ENCODE results near the gene TLR5.

Gene TLR5

GRCh38 chr1:223102797-223103533, 40.1 kb downstream of the TLR5 start:
- Histone ChIP-seq H3K36me3 (ENCODE audit: insufficient read depth, low read depth, low read length) (no peaks in the 10 kb centered on the region), H3K27ac (ENCODE audit: low read length) (no peak overlapping the region), H3K27me3 (ENCODE audit: insufficient read depth, low read length) (no peaks in the 10 kb centered on the region), H3K9ac (ENCODE audit: low read depth, low read length) (no peak overlapping the region), H3K4me3 (ENCODE audit: low read length) (no peak overlapping the region), H3K4me1 (ENCODE audit: insufficient read depth, low read length) (no peaks in the 10 kb centered on the region), H3K9me3 (ENCODE audit: insufficient read depth, low read depth, low read length) (peaks cover 6% of the 10 kb centered on the region)

GRCh38 chr1:223097713-223098112, 45.3 kb downstream of the TLR5 start:
- H3K9me3 ChIP-seq (ENCODE audit: insufficient read depth, low read depth, low read length) = peaks cover 6% of the 10 kb centered on the region
- no peak overlapping the region for H3K9ac ChIP-seq (ENCODE audit: low read depth, low read length)
- no peaks in the 10 kb centered on the region for H3K27me3 ChIP-seq (ENCODE audit: insufficient read depth, low read length)
- no peaks in the 10 kb centered on the region for H3K4me1 ChIP-seq (ENCODE audit: insufficient read depth, low read length)
- no peak overlapping the region for H3K27ac ChIP-seq (ENCODE audit: low read length)
- H3K4me3 ChIP-seq (ENCODE audit: low read length) = no peak overlapping the region
- no peaks in the 10 kb centered on the region for H3K36me3 ChIP-seq (ENCODE audit: insufficient read depth, low read depth, low read length)

- Histone ChIP-seq H3K27ac (ENCODE audit: low read length) (no peak overlapping the region), H3K36me3 (ENCODE audit: insufficient read depth, low read depth, low read length) (no peaks in the 10 kb centered on the region), H3K4me1 (ENCODE audit: insufficient read depth, low read length) (no peaks in the 10 kb centered on the region), H3K4me3 (ENCODE audit: low read length) (no peak overlapping the region), H3K9ac (ENCODE audit: low read depth, low read length) (no peak overlapping the region), H3K9me3 (ENCODE audit: insufficient read depth, low read depth, low read length) (peaks cover 6% of the 10 kb centered on the region; the same call in 1 of the 2 replicates), H3K27me3 (ENCODE audit: insufficient read depth, low read length) (no peaks in the 10 kb centered on the region)
These were observed 47.2 kb downstream of the TLR5 start for GRCh38 chr1:223095870-223096269.

GRCh38 chr1:223091896-223092295, 51.2 kb downstream of the TLR5 start:
- Histone ChIP-seq H3K27ac (ENCODE audit: low read length) (no peak overlapping the region), H3K27me3 (ENCODE audit: insufficient read depth, low read length) (no peaks in the 10 kb centered on the region), H3K9ac (ENCODE audit: low read depth, low read length) (no peak overlapping the region), H3K4me3 (ENCODE audit: low read length) (no peak overlapping the region), H3K36me3 (ENCODE audit: insufficient read depth, low read depth, low read length) (no peaks in the 10 kb centered on the region), H3K4me1 (ENCODE audit: insufficient read depth, low read length) (peaks cover 4% of the 10 kb centered on the region; the same call in 1 of the 2 replicates), H3K9me3 (ENCODE audit: insufficient read depth, low read depth, low read length) (no peaks in the 10 kb centered on the region)

- no peak overlapping the region for H3K27ac ChIP-seq (ENCODE audit: low read length)
- no peaks in the 10 kb centered on the region for H3K27me3 ChIP-seq (ENCODE audit: insufficient read depth, low read length)
- H3K9ac ChIP-seq (ENCODE audit: low read depth, low read length) = no peak overlapping the region
- H3K4me3 ChIP-seq (ENCODE audit: low read length) = no peak overlapping the region
- no peaks in the 10 kb centered on the region for H3K36me3 ChIP-seq (ENCODE audit: insufficient read depth, low read depth, low read length)
- H3K9me3 ChIP-seq (ENCODE audit: insufficient read depth, low read depth, low read length) = no peaks in the 10 kb centered on the region
- H3K4me1 ChIP-seq (ENCODE audit: insufficient read depth, low read length) = peaks cover 4% of the 10 kb centered on the region; the same call in 1 of the 2 replicates
These were observed 53.8 kb downstream of the TLR5 start for GRCh38 chr1:223089250-223089649.

GRCh38 chr1:223088713-223089240, 54.3 kb downstream of the TLR5 start:
- Histone ChIP-seq H3K27ac (ENCODE audit: low read length) (no peak overlapping the region), H3K36me3 (ENCODE audit: insufficient read depth, low read depth, low read length) (no peaks in the 10 kb centered on the region), H3K27me3 (ENCODE audit: insufficient read depth, low read length) (no peaks in the 10 kb centered on the region), H3K4me3 (ENCODE audit: low read length) (no peak overlapping the region), H3K4me1 (ENCODE audit: insufficient read depth, low read length) (peaks cover 4% of the 10 kb centered on the region; the same call in 1 of the 2 replicates), H3K9me3 (ENCODE audit: insufficient read depth, low read depth, low read length) (no peaks in the 10 kb centered on the region), H3K9ac (ENCODE audit: low read depth, low read length) (no peak overlapping the region)

- no peak overlapping the region for H3K9ac ChIP-seq (ENCODE audit: low read depth, low read length)
- H3K27ac ChIP-seq (ENCODE audit: low read length) = no peak overlapping the region
- no peaks in the 10 kb centered on the region for H3K36me3 ChIP-seq (ENCODE audit: insufficient read depth, low read depth, low read length)
- no peak overlapping the region for H3K4me3 ChIP-seq (ENCODE audit: low read length)
- no peaks in the 10 kb centered on the region for H3K9me3 ChIP-seq (ENCODE audit: insufficient read depth, low read depth, low read length)
- peaks cover 4% of the 10 kb centered on the region; the same call in 1 of the 2 replicates for H3K4me1 ChIP-seq (ENCODE audit: insufficient read depth, low read length)
- peaks cover 7% of the 10 kb centered on the region; the same call in 1 of the 2 replicates for H3K27me3 ChIP-seq (ENCODE audit: insufficient read depth, low read length)
These were observed 55.5 kb downstream of the TLR5 start for GRCh38 chr1:223087291-223088255.

- Histone ChIP-seq H3K9me3 (ENCODE audit: insufficient read depth, low read depth, low read length) (no peaks in the 10 kb centered on the region), H3K27ac (ENCODE audit: low read length) (no peak overlapping the region), H3K27me3 (ENCODE audit: insufficient read depth, low read length) (peaks cover 7% of the 10 kb centered on the region; the same call in 1 of the 2 replicates), H3K9ac (ENCODE audit: low read depth, low read length) (no peak overlapping the region), H3K36me3 (ENCODE audit: insufficient read depth, low read depth, low read length) (no peaks in the 10 kb centered on the region), H3K4me1 (ENCODE audit: insufficient read depth, low read length) (no peaks in the 10 kb centered on the region; the same call in 1 of the 2 replicates), H3K4me3 (ENCODE audit: low read length) (no peak overlapping the region)
These were observed 58.6 kb downstream of the TLR5 start for GRCh38 chr1:223084464-223084866.

GRCh38 chr1:223083831-223084230, 59.2 kb downstream of the TLR5 start:
- Histone ChIP-seq H3K9ac (ENCODE audit: low read depth, low read length) (no peak overlapping the region), H3K27ac (ENCODE audit: low read length) (no peak overlapping the region), H3K27me3 (ENCODE audit: insufficient read depth, low read length) (peaks cover 7% of the 10 kb centered on the region; the same call in 1 of the 2 replicates), H3K9me3 (ENCODE audit: insufficient read depth, low read depth, low read length) (no peaks in the 10 kb centered on the region), H3K4me1 (ENCODE audit: insufficient read depth, low read length) (no peaks in the 10 kb centered on the region; the same call in 1 of the 2 replicates), H3K4me3 (ENCODE audit: low read length) (no peak overlapping the region), H3K36me3 (ENCODE audit: insufficient read depth, low read depth, low read length) (no peaks in the 10 kb centered on the region)

- Histone ChIP-seq H3K27me3 (ENCODE audit: insufficient read depth, low read length) (peaks cover 7% of the 10 kb centered on the region; the same call in 1 of the 2 replicates), H3K9ac (ENCODE audit: low read depth, low read length) (no peak overlapping the region), H3K4me3 (ENCODE audit: low read length) (no peak overlapping the region), H3K4me1 (ENCODE audit: insufficient read depth, low read length) (no peaks in the 10 kb centered on the region; the same call in 1 of the 2 replicates), H3K27ac (ENCODE audit: low read length) (no peak overlapping the region), H3K9me3 (ENCODE audit: insufficient read depth, low read depth, low read length) (no peaks in the 10 kb centered on the region), H3K36me3 (ENCODE audit: insufficient read depth, low read depth, low read length) (no peaks in the 10 kb centered on the region)
These were observed 60.1 kb downstream of the TLR5 start for GRCh38 chr1:223082914-223083313.

GRCh38 chr1:223081181-223081994, 61.7 kb downstream of the TLR5 start:
- no peaks in the 10 kb centered on the region for H3K36me3 ChIP-seq (ENCODE audit: insufficient read depth, low read depth, low read length)
- H3K27me3 ChIP-seq (ENCODE audit: insufficient read depth, low read length) = peaks cover 7% of the 10 kb centered on the region; the same call in 1 of the 2 replicates
- no peak overlapping the region for H3K9ac ChIP-seq (ENCODE audit: low read depth, low read length)
- H3K4me1 ChIP-seq (ENCODE audit: insufficient read depth, low read length) = no peaks in the 10 kb centered on the region; the same call in 1 of the 2 replicates
- H3K9me3 ChIP-seq (ENCODE audit: insufficient read depth, low read depth, low read length) = no peaks in the 10 kb centered on the region
- no peak overlapping the region for H3K4me3 ChIP-seq (ENCODE audit: low read length)
- no peak overlapping the region for H3K27ac ChIP-seq (ENCODE audit: low read length)

Measured in iPS-20b (cell line).